GM21515 (cell line): ENCODE results near the gene MUC4.

ENCODE experiments used
- ATAC-seq: cut with Tn5 transposase; IDR thresholded peaks from one replicate; pipeline ENCODE4 v1.9.1; 2021; ENCODE audit not compliant: unreplicated experiment

MUC4 gene

DNA sequence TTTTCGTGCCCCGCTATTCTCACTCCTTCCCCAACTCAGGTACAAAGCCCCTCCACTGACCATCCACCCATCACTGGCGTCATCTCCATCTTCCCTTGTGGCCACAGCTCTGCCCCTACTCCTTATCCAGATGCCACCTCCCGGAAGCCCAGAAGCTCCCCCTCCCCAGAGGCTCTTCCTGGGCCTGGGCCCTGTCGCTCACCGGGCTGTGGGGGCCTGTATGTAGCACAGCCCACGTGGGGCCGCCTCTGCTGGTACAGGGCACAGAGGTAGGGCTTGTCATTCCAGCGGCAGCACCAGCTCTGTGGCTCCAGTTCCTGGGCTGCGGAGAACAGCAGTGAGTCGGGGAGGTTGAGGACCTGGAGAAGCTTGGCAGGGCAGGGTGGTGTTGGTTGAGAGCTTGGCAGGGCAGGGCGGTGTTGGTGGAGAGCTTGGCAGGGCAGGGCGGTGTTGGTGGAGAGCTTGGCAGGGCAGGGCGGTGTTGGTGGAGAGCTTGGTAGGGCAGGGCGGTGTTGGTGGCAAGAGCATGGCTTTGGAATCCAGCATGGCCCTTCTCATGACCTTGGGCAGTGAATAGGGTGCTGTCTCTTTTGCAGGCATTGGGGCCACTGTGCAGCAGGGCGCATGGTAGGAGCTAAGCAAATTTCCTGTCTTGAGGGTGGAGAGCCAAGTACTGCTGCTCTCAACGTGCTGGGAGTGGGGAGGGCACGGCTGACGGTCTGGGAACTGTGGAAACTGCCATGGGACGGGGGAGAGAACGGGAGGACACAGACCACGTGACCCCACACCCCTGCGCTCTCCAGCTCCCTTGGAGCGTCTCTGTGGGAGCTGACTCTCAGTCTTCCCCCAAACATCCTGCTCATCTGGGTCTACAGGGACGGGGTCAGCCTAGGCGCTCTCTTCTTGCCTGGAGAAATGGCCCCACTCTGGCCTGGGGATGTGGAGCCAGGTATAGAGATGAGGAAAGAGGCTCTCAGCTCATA, 47.6 kb downstream of the MUC4 start:
- no peak for ATAC-seq

DNA sequence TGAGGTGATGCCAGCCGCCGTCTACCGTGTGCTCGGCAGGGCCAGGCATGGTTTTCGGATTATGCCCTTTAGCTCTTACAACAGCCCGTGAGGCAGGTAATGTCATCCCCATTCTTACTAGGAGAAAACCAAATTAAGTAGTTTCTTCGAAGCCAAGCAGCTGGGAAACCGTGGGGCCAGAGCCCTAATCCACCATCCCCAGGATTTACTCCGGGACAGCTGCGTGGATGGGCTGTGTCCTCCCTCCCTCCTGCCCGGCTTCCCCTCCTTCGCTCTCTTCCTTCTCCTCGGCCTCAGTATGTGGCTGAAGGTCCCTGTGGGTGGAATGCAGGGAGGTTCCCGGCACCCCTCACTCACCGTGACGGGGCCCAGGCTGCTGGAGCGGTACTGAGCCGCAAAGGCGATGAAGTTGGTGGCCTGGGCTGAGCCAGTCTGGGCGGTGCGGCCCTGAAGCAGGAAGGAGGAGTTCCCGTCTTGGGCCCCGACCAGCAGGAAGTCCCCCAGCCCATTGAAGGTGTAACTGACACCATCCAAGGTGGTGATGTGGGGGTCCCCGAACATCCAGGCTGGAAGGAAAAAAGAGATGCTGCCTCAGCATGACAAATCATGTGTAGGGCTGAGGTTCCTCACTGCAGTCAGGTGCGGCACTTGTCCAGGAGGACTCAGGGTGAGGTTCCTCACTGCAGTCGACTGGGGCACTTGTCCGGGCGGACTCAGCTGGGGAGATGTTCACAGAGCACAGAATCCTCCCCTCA, 48.5 kb downstream of the MUC4 start:
- no peak for ATAC-seq

DNA sequence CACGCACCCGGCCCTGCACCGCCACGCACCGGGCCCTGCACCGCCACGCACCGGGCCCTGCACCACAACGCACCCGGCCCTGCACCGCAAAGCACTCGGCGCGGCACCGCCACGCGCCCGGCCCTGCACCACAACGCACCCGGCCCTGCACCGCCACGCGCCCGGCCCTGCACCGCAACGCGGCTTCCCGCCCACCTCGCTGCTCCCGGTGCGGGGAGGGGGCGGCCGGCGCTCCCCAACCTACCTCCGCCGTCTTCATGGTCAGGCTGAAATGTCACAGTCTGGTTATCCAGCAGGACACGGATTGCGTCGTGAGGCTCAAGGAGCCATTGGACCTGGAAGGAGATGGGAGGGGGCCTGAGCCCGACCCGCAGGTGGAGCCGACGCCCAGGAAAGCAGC, 49.1 kb downstream of the MUC4 start:
- no peak for ATAC-seq

DNA sequence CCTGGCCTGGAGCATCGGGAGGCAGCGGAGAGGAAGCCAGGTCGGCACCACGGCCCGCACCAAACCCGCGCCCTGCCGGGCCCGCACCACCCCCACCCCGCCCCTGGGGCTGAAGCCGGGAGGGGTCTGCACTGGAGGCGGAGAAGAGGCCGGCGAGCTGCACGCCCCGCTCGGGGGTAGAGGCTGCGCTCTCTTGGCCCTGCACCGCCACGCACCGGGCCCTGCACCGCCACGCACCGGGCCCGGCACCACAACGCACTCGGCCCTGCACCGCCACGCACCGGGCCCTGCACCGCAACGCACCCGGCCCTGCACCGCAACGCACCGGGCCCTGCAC, 49.5 kb downstream of the MUC4 start:
- ATAC-seq, result no peak

DNA sequence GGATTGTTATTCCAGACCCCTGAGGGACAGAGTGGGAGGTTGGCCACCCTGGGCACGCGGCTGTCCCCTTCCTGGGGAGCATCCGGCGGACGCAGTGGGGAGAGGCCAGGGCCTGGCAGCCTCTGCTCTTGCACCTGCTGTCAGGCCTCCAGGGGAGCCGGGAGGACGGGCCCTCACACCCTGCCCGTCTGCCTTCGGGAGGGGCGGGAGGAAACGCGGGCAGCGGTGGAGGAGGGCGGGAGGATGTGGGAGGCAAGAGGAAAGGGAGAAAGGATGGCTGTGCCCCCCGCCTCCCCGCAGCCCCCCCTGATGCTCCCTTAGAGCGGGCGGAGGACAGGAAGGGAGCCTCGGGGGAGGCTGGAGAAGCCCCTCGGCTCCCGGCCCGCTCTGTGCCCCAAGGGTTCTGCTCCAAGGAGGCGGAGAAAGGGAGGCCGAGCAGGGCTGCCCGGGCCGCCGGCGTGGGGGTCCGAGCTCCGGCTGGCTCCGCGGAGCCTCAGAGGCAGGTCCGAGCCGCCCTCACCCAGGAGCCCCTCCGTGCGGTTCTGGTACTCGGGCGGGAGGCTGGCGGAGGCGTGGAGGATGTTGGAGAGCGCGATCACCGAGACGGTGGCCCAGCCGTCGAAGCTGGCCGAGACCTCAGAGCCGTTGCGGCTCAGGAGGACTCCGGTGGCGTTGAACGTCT, 50.0 kb downstream of the MUC4 start:
- no peak for ATAC-seq

DNA sequence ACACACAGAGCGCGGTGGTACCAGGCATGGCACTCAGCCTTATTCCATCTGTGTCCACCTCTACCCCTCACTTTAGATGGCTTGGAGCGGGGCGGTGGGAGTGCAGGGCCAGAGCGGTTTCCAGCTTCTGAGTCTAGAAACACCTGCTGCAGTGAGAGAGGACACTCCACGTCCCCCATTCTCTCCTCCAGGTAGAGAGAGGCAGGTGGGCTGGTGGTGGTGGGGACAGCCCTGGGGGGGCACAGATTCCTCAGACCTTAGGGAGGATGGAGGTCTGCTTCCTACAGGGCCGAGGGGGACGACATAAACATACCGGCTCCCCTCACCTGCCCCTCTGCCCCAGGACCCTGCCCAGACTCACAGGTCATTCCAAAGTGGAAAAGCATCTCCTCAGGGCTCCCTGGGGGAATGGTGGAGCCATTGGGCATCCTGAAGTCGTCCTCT, 50.6 kb downstream of the MUC4 start:
- ATAC-seq, result no peak

DNA sequence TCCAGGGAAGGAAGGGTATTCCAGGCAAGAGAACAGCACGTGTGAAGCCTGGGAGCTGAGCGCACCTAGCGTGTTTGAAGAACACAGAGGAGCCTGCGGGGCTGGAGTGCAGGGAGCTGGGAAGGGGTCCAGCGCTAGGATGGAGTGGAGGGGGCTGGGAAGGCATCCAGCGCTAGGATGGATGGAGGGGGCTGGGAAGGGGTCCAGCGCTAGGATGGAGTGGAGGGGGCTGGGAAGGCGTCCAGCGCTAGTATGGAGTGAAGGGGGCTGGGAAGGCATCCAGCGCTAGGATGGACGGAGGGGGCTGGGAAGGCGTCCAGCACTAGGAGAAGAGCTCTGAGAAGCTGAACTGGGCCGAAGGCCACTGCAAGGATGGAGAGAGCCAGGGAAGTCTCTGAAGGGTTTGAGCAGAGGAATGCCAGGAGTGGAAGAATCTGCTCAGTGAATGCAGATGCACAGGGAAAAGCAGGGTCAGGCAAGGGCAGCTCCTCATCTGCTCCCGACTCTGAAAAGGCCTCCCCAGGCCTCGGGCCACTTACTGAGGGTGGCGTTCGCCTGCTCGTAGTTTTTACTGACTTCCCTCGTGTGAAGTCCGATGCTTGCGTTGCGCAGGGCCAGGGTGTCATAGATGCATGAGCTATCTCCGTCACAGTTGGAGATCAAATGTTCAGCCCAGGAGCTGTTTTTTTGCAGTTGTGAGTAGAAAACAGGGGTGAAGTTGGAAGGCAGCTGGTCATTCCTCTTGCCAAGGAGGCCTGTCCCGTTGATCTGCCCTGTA, 51.2 kb downstream of the MUC4 start:
- no peak for ATAC-seq

DNA sequence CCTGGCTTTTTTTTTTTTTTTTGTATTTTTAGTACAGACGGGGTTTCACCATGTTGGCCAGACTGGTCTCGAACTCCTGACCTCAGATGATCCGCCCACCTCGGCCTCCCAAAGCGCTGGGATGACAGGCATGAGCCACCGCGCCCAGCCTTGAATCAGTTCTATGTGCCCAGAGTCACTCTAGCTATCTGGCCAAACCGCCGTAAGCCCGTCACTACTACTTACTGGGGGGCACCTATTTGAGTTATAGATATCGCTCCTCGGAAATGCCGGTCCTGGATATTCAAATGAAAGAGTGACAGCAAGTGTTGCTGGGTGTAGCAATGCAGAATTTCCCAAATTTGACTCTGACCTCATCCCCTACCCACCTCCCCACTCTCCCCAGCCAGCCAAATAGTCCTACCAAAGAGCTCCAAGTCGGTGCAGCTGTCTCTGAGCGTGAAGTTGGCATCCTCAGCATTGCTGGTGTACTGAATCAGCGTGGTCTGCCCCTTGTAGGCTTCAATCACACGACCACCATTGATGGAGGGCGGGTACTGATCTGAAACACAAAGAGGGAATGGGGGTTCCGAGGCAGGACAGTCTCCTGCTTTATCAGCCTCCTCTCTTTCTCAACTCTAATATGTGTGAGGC, 52.9 kb downstream of the MUC4 start:
- no peak for ATAC-seq

DNA sequence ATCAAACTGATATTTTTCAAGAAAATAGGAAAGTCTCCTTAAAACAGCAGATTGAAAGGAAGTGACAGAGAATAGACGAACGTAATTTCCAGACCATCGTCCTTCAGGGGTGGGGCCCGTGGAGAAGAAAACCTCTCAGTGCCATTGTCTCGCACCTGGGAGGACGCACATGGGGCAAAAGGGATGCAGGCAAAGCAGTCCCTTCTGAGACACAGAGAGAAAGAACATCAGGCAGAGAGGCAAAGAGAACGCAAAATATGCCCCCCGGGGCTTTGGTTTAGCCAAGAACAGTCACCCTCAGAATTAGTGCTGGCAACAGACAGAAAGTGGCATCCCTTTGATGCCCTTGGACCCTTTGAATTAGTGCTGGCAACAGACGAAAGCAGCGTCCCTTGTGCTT, 53.9 kb downstream of the MUC4 start:
- ATAC-seq, result no peak

DNA sequence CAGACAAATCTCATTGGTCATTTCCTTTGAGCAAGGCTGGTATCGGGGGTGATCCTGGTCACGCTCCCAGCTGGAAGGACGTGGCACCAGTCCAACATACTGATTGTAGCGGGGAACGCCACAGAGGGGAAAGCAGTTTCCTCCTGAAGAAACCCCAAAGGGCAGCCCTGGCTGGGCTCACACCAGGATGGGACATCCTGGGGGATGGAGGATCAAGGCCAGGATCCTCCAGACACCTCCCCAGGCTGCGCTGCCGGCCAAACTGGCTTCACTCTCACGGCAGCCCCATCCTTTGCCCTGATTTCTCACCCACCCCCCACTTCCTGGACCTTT, 54.3 kb downstream of the MUC4 start:
- no peak for ATAC-seq

DNA sequence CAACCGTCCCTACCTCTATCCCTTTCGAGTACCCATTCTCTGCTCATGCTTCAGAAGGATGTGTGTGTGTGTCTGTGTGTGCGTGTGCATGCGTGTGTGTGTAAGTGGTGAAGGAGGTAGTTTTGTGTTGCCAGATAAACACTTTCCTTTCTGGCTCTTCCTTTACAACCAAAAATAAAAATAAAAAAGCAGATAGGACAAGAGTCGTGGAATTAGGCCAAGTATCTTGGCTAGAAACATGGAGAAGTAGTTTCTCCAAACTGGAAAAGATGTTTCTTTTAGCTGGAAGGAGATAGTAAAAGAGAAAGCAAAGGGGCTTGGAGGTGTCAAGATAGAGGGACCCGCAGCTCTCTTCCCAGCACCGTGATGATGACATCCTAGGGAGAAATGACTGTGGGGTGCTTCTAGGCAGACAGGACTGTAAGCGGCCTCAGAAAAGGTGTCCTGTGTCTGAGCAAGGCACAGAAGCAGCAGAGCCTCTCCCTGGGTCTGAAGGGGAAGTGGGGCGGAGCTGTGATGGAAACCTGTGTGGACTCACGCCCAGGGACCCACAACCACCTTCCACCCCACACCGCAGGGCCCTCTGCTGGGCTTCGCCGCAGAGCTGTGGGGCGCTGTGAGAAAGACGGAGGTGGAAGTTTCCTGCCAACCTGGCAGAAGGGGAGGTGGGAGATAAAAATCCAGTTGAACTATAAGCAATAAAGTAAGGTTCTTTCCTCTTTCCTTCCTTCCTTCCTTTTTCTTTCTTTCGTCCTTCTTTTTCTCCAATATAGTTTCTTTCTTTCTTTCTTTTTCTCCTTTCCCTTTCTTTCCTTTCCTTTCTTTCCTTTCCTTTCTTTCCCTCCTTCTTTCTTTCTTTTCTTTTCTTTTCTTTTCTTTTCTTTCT, 55.7 kb downstream of the MUC4 start:
- ATAC-seq, result no peak

DNA sequence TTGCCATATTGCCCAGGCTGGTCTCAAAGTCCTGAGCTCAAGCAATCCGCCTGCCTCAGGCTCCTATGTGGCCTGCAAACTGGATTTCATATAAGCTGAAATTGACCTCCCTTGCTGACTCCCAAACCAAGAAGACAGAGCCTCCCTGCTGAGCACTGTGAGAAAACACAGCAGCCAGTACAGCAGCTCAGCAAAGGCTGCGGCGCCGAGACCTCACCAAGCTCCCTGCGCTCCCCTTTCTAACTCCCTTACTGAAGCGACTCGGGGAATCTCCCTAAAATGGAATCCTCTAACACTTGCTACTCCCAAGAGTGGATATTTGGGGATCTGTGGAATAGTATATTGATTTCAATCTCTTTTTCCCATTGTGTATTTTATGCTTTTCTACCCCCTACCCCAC, 56.3 kb downstream of the MUC4 start:
- ATAC-seq, result no peak

DNA sequence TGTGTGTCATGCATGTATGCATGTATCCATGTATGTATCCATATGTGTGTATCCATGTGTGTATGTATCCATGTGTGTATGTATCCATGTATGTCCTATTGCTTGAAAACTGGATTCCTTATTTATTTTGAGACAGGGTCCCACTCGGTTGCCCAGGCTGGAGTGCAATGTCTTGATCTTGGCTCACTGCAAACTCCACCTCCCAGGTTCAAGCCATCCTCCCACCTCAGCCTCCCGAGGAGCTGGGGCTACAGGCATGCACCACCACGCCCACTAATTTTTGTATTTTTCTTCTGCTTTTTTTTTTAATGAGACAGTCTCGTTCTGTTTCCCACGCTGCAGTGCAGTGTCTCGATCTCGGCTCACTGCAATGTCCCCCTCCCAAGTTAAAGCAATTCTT, 56.8 kb downstream of the MUC4 start:
- no peak for ATAC-seq

DNA sequence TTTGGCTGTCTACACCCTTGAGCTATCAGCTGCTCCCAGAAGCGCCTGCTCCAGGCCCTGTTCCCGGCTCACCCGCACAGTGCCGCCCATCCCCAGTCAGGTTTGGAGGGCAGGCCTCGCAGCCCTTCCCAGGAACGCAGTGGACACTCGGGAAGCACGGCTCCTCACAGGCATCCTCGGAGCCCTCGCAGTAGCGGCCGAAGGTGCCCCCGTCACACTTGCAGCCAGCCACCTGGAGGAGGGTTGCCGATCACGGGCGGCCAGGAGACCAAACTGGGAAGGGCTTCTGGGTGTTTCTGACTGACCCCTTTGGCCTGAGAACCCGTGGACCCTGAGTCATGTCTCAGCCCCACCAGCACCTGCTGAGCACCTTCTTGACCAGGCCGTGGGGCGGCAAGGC, 57.6 kb downstream of the MUC4 start:
- ATAC-seq, result no peak

DNA sequence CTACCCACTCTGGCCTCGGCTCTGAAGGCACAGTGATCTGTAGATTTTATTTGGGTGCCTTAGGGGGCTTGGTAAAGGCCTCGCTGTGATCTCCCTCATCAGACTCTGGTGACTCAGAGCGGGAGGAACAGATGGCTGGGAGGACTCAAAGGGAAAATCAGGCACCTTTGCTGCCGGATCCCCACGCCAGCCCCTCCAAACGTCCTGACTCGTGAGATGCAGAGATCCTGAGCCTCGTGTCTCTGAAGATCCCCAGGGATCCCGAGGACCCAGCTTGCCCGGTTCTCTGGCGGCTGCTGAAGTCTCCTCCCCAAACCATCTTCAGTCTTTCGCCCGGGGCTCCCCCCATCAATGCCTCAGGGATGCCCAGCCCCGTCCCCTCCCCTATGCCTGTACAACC, 58.1 kb downstream of the MUC4 start:
- ATAC-seq, result no peak

DNA sequence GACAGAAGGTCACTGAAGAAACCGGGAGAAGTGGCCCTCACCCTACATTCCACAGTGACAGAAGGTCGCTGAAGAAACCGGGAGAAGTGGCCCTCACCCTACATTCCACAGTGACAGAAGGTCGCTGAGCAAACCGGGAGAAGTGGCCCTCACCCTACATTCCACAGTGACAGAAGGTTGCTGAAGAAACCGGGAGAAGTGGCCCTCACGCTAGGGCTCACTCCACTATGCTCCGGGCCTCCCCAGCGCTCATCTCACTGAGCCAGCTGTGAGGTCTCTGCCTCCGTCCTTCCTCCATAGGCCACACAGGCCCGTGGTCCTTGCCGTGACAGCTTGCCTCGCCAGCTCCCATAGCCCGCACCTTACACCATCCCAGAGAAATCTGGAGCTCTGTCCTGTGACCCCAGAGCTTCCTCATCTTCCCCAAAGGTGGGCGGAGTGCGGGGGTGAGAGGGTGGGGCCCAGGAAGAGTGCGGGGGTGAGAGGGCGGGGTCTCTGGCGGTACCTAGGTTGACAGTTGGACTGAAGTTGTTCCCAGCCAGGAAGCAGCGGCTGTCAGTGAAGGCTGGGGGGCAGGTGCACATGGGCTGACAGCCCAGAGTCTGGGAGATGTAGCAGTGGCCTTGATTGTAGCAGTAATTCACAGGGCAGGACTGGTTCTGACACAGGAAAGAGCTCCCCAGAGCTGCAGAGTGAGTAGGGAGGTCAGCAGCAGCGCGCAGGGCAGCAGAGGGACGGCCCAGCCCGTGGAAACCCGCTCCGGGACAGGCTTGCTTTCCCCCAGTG, 59.0 kb downstream of the MUC4 start:
- no peak for ATAC-seq

DNA sequence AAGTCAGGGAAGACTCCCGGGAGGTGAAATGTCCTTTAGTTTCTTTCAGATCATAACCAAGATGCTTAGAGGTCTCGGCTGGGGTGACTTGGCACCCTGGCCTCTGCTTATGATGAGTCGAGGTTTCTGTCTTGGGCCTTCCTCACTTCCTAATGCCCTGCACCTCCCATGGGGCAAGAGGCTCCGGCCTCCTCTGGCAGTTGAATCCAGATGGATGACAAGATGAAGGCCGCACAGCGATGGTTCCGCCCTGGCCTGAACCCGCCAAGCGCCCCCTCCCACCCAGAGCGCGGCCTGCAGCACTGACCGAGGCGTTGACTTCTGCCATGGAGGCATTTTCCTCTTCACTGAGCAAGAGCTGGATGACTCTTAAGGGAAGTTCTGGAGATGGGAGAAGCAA, 59.7 kb downstream of the MUC4 start:
- no peak for ATAC-seq

DNA sequence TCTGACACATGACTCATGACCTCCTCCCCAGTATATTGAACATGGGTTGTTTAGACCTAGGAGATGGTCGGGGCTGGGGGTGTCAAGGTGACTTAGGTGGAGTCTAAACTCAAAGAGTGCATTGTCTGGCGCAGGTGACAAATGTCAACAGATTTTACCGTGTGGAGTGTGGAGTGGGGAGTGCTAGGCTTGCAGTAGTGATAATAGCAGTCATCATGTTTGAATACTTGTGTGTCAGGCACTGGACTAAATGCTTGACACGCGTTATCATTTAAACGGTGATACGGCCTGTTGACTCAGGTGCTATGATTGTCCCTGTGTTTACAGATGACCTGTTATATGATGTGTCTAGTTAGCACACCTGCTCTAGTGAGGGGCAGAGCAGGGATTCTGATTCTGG, 60.2 kb downstream of the MUC4 start:
- no peak for ATAC-seq
